HG02840 (cell line): ENCODE results near the gene OR51B5.
"Not testable (repeated sequence)": the region's sequence is repeated elsewhere in the genome, so short reads cannot be mapped to it uniquely, and the experiment has no call there.

Experiments
- ATAC-seq: cut with Tn5 transposase; IDR thresholded peaks from one replicate; pipeline ENCODE4 v1.9.1; 2021; ENCODE audit warnings: mild to moderate bottlenecking, moderate library complexity, moderate number of reproducible peaks; ENCODE audit not compliant: unreplicated experiment, low FRiP score

OR51B5 gene

DNA sequence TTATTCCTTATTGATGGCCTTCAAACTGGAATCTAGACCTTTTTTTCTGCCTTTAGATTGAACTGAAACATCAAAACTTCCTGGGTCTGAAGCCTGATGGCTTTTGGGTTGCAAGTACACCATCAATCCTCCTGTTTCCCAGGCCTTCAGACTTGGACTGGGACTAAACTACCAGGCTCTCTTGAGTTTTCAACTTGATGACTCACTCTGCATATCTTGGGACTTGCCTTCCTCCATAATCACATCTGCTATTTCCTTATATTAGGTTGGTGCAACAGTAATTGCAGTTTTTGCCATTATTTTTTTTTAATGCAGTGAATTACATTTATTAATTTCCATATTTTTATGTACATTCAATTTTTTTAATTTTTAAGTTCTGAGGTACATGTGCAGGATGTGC, 7.0 kb downstream of the OR51B5 start:
- ATAC-seq = no peak

DNA sequence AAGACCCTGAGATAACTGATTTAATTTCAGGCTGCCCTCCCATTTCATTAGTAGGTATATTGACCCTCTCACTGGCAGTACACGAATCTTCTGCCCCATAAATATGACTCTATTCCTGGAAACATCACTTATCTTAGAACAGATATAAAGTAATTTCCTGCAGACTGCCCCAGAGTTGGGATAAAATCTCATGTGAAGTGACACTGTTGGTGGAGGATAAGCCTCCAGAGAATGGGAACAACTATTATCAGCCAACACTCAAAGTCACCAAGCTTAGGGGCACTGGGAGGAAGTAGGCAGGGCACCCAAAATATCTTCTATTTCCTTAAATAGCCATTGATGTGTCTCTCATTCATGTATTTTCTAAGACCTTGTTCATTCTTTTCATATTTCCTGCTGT, 8.2 kb downstream of the OR51B5 start:
- no peak for ATAC-seq

DNA sequence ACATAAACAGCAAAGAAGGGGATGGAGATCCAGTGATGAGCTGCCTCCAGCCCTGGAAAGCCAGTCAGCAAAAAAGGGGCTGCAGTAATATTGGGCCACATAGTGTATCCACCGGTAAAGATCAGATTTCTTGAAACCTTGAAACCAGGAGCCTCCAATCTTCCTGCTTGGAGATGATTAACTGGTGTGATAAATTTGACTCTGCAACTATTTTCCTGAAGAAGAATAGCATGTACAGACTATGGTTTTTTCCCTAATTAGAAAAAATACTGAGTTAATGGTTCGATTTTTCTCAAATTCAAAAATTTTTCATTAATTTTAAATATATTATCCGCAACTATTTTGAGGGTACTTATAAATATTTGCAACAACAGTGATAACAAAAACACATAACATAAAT, 19.1 kb downstream of the OR51B5 start, which contains the start of gene OR51B2:
Gene OR51B2 (minus strand): TSS at position 101 of the 400 bp plus-strand sequence. CDS start 0 bp downstream, at position 101.
- ATAC-seq = no peak

DNA sequence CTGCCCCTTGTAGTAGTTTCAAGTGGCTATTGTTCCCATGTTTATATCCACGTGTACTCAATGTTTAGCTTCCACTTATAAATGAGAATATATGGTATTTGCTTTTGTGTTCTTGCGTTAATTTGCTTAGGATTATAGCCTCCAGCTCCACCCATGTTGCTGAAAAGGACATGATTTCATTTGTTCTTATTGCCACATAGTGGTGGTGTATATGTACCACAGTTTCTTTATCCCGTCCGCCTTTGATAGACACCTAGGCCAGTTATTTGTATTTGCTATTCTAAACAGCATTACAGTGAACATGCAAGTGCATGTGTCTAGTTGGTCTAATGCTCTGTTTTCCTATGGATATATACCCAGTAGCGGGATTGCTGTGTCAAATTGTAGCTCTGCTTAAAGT, 26.0 kb downstream of the OR51B5 start:
- no peak for ATAC-seq

DNA sequence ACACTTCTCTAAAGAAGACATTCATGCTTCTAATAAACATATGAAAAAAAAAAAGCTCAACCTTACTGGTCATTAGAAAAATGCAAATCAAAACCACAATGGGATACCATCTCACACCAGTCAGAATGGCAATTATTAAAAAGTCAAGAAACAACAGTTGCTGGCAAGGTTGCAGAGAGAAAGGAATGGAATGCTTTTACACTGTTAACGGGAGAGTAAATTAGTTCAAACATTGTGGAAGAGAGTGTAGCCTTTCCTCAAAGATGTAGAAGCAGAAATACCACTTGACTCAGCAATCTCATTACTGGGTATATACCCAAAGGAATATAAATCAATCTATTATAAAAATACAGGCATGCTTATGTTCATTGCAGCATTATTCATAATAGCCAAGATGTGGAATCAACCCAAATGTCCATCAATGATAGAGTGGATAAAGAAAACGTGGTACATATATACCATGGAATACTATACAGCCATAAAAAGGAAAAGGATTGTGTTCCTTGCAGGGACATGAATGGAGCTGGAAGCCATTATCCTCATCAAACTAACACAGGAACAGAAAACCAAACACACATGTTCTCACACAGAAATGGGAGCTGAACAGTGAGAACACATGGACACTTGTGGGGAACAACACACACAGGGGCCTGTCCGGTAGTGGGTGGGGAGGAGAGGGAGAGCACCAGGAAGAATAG, 29.8 kb downstream of the OR51B5 start:
- ATAC-seq = not testable (repeated sequence)

DNA sequence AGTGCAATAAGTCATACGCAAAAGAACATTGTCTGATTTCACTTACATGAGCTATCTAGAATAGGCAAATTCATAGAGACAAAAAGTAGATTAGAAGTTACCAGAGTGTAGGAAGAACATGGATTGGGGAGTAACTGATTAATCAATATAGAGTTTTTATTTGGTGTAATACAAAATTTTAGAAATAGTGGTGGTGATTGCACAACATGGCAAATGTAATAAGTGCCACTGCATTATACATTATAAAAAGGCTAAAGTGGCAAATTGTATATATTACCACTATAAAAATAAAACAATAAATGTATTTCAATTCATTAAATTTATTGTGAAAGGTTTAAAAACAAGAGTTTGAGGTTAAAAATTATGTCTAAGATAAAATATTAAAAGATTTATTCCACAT, 32.9 kb downstream of the OR51B5 start:
- ATAC-seq = no peak

DNA sequence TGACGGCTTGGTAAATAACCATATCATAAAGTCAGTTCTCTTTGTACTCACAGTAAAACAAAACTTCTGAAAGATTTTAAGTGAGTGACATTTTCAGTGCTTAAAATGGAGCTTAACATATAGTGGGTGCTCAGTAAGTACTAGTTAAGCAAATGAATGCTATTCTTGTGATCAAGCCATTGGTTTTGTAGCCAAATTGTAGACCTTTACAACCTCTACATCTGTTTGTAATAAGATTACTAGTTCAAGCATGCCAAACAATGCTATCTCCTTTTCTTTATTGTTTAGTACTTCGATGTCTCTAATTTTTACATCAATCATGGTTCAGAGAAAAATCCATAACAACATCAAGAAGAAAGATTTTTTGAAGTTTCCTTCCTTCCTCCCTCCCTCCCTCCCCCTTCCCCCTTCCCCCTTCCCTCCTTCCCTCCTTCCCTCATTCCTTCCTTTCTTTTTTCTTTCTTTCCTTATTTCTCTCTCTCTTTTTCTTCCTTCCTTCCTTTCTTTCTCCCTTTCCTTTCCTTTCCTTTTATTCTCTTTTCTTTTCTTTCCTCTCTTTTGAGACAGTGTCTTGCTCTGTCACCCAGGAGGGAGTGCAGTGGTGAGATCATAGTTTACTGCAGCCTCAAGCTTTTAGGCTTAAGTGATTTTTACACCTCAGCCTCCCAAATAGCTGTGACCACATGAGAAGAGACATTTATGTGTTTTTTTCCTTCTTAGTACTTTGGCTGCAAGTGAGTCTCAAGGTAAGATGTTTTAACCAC, 35.9 kb downstream of the OR51B5 start:
- no peak for ATAC-seq

DNA sequence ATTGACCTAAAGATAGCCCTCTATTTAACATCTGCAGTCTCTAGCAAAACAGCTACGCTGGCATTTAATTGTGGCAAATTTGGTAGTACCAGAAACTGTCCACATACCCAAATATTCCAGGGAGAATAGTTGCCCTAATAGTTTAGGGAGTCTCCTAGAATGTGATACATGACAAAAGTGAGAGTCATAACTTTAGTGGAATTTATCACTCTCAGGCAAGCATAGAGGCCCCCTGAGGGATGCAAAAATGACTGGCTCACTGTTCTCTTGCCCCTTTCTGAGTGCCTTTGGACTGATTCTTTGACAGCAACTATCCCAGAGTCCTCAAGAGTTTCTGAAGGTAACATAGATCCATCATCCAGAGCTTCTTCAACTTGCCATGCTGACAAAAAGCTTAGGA, 39.3 kb downstream of the OR51B5 start:
- no peak for ATAC-seq

DNA sequence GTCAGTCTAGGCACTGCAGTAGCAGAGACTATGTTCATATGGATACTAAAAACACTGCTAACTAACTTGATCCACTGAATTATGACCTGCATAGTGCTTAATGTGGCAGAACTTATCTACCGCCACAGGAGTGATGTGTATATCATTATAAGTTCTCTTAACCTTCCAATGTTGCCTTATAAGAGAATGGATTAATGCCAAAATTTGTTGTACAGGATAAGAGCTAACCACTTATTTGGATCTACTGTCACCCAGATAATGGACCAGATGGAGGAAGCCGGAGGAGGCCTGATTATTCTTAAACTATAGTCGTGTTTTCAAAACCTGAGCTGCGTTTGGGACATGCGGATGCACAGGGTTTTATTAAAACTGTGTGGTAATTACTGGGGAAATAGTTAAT, 39.7 kb downstream of the OR51B5 start:
- ATAC-seq = no peak

DNA sequence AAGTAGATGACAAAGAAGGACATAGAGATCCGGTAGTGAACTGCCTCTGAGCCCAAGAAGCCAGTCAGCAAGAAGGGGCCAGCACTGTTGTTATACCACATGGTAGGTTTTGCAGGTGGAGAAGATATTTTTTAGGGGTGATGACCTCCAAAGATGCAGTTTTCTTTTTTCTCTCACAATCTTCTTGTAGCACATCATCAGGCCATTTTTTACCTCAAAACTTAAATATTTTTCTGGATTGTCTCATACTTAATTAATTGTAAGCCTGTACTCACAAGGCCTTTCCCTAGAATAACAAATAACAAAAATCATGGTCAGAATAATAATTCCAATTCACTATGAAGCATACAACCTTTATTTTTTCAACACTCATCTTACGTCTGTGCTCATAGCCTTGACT, 41.5 kb downstream of the OR51B5 start, which contains the start of gene OR51B4:
Gene OR51B4 (minus strand): TSS at position 101 of the 400 bp plus-strand sequence. CDS start 0 bp downstream, at position 101.
- ATAC-seq = no peak

DNA sequence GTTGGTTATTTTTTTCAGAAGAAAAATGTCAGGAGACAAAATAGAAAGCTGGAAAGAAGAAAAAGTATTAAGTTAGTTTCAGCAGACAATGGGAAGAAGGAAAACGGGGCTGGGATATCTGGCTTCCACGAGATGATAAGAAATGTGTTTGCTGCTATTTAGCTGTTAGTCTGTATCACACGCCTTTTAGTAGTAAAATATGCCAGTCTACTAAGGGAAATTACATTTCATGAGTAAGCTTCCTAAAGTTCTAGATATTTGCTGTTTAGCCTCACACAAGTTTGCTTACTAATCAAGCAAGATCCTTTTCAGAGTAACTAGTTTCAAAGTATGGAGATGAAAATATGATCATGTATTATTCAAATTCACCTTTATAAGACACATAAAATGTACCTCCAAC, 43.1 kb downstream of the OR51B5 start:
- ATAC-seq = no peak

DNA sequence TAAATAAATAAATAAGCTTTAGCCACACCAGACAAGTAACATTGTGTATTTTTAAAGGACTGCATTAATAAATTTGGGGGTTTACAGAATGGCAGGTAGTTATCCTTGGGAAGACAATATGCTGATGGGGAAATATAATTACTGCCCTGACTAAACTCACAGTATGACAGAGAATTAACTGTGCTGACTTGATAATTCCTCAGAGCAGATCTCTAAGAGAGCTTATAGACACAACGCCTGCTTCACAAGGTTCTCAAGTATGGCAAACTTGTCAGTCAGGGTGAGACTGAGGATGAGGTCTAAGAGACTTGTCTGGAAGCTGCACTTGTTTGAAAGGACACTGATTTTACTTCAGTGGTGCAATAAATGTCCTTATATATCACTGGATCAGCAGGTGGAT, 44.9 kb downstream of the OR51B5 start:
- ATAC-seq = no peak

DNA sequence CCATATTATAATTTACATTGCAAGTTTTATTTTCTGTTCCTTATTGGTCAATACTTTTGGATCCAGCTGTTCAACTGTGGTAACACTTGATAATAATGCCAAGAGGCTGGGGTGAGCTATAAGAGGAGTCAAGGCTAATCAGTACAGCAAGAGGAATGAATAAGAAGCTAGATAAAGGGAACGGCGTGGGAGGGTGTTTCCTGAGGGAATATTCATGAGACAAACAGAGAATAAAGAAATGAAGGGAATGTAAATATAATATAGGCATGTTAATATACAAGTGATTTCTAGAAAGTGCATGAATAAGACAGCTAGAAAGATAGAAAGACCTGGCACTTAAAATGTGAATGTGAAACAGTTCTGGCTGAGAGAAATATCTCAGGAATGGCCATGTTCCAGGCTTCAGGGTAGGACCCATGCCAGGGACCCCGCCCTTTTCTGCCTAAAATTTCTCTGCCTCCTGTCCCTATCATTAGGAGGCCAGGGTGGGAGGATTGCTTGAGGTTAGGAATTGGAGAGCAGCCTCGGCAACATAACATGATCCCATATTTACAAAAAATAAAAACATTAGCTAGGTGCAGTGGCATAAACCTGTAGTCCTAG, 45.5 kb downstream of the OR51B5 start:
- ATAC-seq = no peak

DNA sequence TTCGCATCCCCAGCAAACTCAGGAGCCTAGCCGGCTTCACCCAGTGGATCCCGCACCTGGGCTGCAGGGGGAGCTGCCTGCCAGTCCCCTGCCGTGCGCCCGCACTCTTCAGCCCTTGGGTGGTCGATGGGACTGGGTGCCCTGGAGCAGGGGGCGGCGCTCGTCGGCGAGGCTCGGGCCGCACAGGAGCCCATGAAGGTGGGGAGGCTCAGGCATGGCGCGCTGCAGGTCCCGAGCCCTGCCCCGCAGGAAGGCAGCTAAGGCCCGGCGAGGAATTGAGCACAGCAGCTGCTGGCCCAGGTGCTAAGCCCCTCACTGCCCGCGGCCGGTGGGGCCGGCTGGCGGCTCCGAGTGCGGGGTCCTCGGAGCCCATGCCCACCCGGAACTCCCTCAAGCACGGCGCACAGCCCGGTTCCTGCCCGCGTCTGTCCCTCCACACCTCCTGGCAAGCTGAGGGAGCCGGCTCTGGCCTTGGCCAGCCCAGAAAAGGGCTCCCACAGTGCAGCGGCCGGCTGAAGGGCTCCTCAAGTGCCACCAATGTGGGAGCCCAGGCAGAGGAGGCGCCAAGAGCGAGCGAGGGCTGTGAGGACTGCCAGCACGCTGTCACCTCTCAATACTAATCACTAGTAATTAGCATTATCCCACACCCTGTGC, 48.9 kb downstream of the OR51B5 start:
- not testable (repeated sequence) for ATAC-seq

DNA sequence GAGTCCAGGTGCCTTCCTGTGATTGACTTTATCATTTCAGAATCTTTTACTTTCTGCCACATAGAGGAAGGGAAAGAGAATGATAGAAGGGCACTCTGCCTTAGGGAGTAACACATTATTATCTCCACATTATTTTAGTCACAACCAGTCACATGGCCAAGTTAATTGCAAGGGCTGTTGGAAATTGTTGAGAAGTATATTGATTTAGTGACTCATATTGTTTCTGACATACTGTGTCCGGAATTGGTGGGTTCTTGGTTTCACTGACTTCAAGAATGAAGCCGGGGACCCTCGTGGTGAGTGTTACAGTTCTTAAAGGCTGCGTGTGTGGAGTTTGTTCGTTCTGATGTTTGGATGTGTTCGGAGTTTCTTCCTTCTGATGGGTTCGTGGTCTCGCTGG, 50.3 kb downstream of the OR51B5 start:
- no peak for ATAC-seq
